Sigmoid colon (tissue), 4 donors: ENCODE results near the gene PTTG2.

Experiments
- EP300 ChIP-seq, 4 donors: sonication (generic); formaldehyde crosslinking; IDR thresholded peaks; one replicate each; pipeline ENCODE4 v1.6.1; 2017; ENCODE audit warnings: antibody characterized with exemption in 4 of 4
- POLR2A ChIP-seq, 2 donors: fragments of 450-650 bp; IDR thresholded peaks; one replicate each; pipeline ENCODE4 v1.6.1; 2016; ENCODE audit warnings: antibody characterized with exemption in 2 of 2, mild to moderate bottlenecking in 2 of 2, moderate library complexity in 2 of 2
- TF ChIP-seq, protein P1 (sequence below), 4 experiments: fragments of 450-650 bp in 3 of 4; fragments of 200-600 bp in 1 of 4; IDR thresholded peaks; one replicate each; pipeline ENCODE4 v1.5.1; 2016 to 2019; ENCODE audit warnings: antibody characterized with exemption in 4 of 4, mild to moderate bottlenecking in 3 of 4, moderate library complexity in 2 of 4

- no peak for TF ChIP-seq EP300 (IDR thresholded peaks at IDR 0.05)
- TF ChIP-seq, protein P1, sequence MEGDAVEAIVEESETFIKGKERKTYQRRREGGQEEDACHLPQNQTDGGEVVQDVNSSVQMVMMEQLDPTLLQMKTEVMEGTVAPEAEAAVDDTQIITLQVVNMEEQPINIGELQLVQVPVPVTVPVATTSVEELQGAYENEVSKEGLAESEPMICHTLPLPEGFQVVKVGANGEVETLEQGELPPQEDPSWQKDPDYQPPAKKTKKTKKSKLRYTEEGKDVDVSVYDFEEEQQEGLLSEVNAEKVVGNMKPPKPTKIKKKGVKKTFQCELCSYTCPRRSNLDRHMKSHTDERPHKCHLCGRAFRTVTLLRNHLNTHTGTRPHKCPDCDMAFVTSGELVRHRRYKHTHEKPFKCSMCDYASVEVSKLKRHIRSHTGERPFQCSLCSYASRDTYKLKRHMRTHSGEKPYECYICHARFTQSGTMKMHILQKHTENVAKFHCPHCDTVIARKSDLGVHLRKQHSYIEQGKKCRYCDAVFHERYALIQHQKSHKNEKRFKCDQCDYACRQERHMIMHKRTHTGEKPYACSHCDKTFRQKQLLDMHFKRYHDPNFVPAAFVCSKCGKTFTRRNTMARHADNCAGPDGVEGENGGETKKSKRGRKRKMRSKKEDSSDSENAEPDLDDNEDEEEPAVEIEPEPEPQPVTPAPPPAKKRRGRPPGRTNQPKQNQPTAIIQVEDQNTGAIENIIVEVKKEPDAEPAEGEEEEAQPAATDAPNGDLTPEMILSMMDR (IDR thresholded peaks at IDR 0.05): peak; percentile 63 to 75 (median 72)
- TF ChIP-seq POLR2A (IDR thresholded peaks at IDR 0.05): no peak
These were observed 17.5 kb downstream of the PTTG2 start for GRCh38 chr4:37977471-37978247.
